Stimulated activated CD4-positive, alpha-beta T cell treated with anti-CD3 and anti-CD28 coated beads, Interleukin-12 subunit alpha, Interleukin-12 subunit beta, amount 100 ng/mL, for 24 hours (primary cell): ENCODE data around the gene DMPK.
A peak's percentile ranks its signal among the peaks of the same experiment; 100 is the strongest.

Experiments
- DNase-seq, 2 experiments: peaks; one replicate each; pipeline ENCODE4 v3.0.0-alpha.2; 2020; ENCODE audit warnings: low read depth in 2 of 2

DMPK gene

GRCh38 chr19:45785781-45786532 is 3.7 kb upstream of the DMPK start:
- no peak for DNase-seq

- no peak for DNase-seq
These were observed 2.8 kb upstream of the DMPK start for GRCh38 chr19:45785097-45785496.

- no peak for DNase-seq
These were observed 1.8 kb upstream of the DMPK start for GRCh38 chr19:45784096-45784495.

- no peak for DNase-seq
These were observed 813 bp upstream of the DMPK start for GRCh38 chr19:45782820-45783785.

- DNase-seq: no peak
These were observed 802 bp downstream of the DMPK start for GRCh38 chr19:45781214-45782161.

GRCh38 chr19:45780448-45781213 is 1.7 kb downstream of the DMPK start:
- no peak for DNase-seq

GRCh38 chr19:45780146-45780447 is 2.2 kb downstream of the DMPK start:
- DNase-seq: no peak

- peak; percentile 77 to 95 for DNase-seq
These were observed 2.8 kb downstream of the DMPK start for GRCh38 chr19:45779231-45780145.

- no peak for DNase-seq
These were observed 4.2 kb downstream of the DMPK start for GRCh38 chr19:45778010-45778661.

- DNase-seq: no peak
These were observed 4.8 kb downstream of the DMPK start for GRCh38 chr19:45777395-45777961.

- no peak for DNase-seq
These were observed 7.5 kb downstream of the DMPK start for GRCh38 chr19:45774765-45775164.

GRCh38 chr19:45773384-45773783 is 8.9 kb downstream of the DMPK start:
- no peak for DNase-seq

GRCh38 chr19:45772912-45773311 is 9.4 kb downstream of the DMPK start:
- DNase-seq: no peak

- no peak for DNase-seq
These were observed 10.0 kb downstream of the DMPK start for GRCh38 chr19:45772130-45772840.

GRCh38 chr19:45771311-45771933 is 10.9 kb downstream of the DMPK start:
- no peak for DNase-seq

GRCh38 chr19:45770192-45771101 is 11.8 kb downstream of the DMPK start:
- DNase-seq: peak; percentile 76 to 84

GRCh38 chr19:45769821-45770191 is 12.5 kb downstream of the DMPK start:
- peak in 1 of 2 experiments; percentile 28 for DNase-seq
